GM10248 (cell line): ENCODE results near the gene FOXP2.
"Not testable (repeated sequence)": the region's sequence is repeated elsewhere in the genome, so short reads cannot be mapped to it uniquely, and the experiment has no call there.

Experiments
- CTCF ChIA-PET: fragments of 300-600 bp; sonication (Branson Sonifier 250); formaldehyde crosslinking; extraction: SDS; loops from one replicate; lab custom pipeline; 2021; ENCODE audit warnings: antibody characterized with exemption; lab: Yijun Ruan, JAX
- POLR2A ChIA-PET: fragments of 350-650 bp; sonication (Branson Sonifier 250); formaldehyde crosslinking; extraction: SDS; loops from one replicate; lab custom pipeline; 2020; ENCODE audit warnings: antibody characterized with exemption; lab: Yijun Ruan, JAX
- DNase-seq: peaks from one replicate; pipeline ENCODE4 v3.0.0; 2012; ENCODE audit errors: extremely low spot score
- CTCF ChIP-seq: IDR thresholded peaks from 2 replicates; pipeline ENCODE4 v1.5.1; 2012; ENCODE audit warnings: mild to moderate bottlenecking, low read depth; ENCODE audit errors: extremely low read depth, missing control alignments, control extremely low read depth

FOXP2 gene

DNA sequence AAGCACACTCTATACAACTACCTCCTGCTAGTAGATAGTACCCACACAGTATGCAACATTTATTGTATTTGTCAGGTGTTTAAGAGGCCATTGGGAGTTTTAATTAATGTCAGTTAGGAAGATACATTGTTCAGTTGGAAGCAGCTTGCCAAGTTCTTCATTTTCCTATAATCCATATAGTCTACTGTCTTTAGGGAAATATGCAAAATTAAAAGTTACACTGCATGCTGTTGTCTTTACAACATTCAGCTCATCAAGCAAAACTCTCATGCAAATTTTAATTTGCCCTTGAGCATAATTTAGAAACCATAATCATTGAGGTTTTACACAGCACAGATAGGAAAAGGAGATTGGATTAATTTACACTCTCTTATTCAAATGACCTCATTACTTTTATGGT lies 17.4 kb downstream of the FOXP2 start:
- DNase-seq: no peak
- CTCF ChIA-PET: interaction anchor here (0.7 to 1.5 kb wide), 2 partner anchors 12 to 32 kb away, joined by 3 read pairs; no protein-coding TSS in a partner anchor
- no peak for TF ChIP-seq CTCF
- POLR2A ChIA-PET: no interaction called here

DNA sequence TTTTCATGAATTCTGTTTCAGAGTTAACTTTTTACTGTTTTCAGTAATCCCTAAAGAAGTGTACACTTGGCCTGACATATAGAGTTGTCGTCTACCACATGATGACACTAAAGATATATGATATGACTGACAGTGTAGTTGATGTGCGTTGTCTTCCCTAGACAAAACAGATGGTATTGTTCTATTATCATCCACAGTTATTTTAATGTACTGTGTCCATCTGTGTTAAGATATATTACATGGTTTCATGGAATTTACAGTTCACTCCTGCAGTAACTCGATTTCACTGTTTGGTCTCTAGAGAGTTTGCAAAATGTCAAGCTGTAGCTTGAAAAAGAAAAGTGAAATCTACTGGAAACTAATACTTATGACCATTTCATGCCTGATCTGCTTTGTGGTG lies 18.1 kb downstream of the FOXP2 start:
- TF ChIP-seq CTCF: no peak
- ChIA-PET POLR2A (no interaction called here), CTCF (no interaction called here)
- DNase-seq: no peak

DNA sequence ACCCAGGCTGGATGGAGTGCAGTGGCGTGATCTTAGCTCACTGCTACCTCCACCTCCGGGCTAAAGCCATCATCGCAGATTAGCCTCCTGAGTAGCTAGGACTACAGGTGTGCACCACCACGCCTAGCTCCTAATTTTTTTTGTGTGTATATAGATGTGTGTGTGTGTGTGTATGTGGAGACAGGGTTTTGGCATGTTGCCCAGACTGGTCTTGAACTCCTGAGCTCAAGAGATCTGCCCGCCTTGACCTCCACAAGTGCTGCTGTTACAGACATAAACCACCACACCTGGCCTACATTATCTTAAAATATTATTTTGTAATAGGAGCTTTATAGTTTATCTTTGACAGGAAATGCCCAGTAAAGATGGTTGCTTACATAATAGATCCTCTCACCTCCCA lies 25.0 kb downstream of the FOXP2 start:
- DNase-seq: no peak
- POLR2A ChIA-PET: no interaction called here
- no peak for TF ChIP-seq CTCF
- CTCF ChIA-PET: interaction anchor here (0.7 to 2.0 kb wide), 4 partner anchors 11 to 25 kb away, joined by 3 to 5 read pairs (median 4); partner anchors contain the start of gene FOXP2

DNA sequence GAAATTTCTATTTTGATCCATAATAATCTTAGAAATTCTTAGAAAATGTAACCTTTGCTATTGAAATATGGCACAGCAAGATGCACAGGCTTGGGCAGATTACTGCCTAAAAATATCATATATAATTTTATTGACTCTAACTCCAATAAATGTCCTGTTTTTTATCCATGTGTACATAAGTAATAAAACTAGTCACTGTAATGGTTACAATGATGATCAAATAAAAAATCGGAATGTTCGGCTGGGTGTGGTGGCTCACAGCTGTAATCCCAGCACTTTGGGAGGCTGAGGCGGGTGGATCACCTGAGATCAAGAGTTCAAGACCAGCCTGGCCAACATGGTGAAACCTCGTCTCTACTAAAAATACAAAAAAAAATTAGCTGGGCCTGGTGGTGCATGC lies 26.3 kb downstream of the FOXP2 start:
- POLR2A ChIA-PET: not testable (repeated sequence)
- CTCF ChIA-PET: interaction anchor here (1.4 kb wide), 1 partner anchor 9 kb away, joined by 3 read pairs; no protein-coding TSS in a partner anchor

DNA sequence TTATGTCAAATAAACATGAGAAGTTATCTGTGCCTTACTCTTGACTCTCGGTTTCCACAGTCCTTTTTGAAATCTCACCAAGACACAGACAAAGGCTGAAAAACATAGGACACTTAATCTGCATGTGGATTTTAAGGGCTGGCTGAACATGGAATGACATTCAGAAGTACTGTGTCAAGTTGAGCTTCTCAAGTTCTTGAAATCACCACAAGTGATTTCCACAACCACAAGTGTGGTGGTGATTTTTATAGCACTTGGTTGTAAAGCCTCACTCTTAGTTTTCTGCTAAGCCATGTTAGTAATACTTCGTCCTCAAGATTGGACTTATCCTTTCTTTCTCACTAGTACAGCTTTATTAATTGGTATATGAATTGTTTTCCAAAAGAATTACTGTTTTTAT lies 29.6 kb downstream of the FOXP2 start:
- CTCF ChIA-PET: interaction anchor here (1.0 kb wide), 1 partner anchor 13 kb away, joined by 3 read pairs; no protein-coding TSS in a partner anchor
- TF ChIP-seq CTCF: no peak
- no peak for DNase-seq
- POLR2A ChIA-PET: no interaction called here

More for the DNA sequence above, 26.3 kb downstream of the FOXP2 start:
- not testable (repeated sequence) for DNase-seq

DNA sequence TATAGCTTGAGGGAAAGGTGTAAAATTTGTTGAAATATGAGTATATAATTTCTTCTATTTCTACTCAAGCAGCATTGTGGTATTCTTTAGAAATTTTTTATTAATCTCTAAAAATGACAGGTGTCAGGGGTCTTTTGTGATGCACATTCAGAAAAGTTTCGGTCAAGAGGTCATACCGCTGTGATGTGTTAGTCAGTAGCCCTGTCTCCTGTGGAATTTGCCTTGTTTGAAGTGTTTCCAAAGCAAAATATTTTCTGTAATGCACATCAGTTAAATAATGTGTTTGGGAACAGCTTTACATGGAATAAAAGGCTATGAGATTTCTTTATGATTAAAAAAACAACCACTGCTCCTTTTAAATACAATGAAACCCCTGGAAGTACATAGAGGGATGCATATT lies 35.8 kb downstream of the FOXP2 start:
- no peak for DNase-seq
- ChIA-PET CTCF (interaction anchor here (1.0 to 2.1 kb wide), 4 partner anchors 9 to 12 kb away, joined by 3 to 8 read pairs (median 4); no protein-coding TSS in a partner anchor), POLR2A (no interaction called here)
- TF ChIP-seq CTCF: no peak

DNA sequence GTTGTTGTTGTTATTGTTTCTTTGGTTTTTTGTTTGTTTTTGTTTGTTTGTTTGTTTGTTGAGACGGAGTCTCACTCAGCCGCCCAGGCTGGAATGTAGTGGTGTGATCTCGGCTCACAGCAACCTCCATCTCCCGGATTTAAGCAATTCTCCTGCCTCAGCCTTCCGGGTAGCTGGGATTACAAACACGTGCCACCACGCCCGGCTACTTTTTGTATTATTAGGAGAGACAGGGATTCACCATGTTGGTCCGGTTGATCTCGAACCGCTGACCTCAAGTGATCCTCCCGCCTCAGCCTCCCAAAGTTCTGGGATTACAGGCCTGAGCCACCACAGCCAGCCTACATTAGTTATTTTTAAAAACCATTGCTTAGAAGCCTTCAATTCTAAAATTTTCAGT lies 45.0 kb downstream of the FOXP2 start:
- ChIA-PET POLR2A (no interaction called here), CTCF (interaction anchor here (1.4 kb wide), 1 partner anchor 9 kb away, joined by 5 read pairs; no protein-coding TSS in a partner anchor)
- TF ChIP-seq CTCF: no peak
- no peak for DNase-seq
